Measurements from ENCODE around the gene STARD5.

The STARD5 gene

DNA sequence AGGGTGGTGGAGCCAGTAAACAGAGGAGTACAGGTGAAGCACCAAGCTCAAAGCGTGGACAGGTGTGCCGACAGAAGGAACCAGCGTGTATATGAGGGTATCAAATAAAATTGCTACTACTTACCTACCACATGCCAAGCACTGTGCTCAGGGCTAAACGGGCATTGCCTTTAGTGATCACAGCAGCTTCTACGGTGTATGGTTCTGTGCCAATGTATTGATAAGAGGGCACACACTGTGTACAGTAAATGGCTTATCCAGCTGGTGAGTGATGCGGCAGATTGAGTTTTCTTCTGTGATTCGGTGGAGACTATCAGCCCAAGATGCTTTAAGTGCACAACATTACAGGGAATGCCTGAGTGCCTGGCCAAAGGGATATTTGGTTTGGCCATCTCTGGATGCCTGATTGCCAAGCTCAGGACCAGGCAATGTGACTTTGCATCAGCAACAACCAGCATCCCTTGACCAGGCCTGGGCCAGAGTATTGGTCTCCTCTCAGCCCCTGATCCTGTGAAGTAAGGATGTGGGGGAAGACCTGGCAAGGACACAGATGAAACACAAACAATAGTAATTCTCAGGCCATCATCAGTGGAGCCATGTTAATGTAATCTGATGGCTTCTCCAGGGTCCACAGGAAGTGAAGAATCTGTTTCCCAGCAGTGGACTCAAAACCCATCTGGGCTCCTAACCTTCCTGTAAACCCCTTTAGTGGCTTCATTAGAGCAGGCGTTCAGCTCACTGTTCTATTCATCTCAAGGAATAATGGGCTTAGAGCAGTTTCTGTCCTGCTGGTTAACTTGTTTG is 14.1 kb downstream of the STARD5 start:
- no peak for DNase-seq

DNA sequence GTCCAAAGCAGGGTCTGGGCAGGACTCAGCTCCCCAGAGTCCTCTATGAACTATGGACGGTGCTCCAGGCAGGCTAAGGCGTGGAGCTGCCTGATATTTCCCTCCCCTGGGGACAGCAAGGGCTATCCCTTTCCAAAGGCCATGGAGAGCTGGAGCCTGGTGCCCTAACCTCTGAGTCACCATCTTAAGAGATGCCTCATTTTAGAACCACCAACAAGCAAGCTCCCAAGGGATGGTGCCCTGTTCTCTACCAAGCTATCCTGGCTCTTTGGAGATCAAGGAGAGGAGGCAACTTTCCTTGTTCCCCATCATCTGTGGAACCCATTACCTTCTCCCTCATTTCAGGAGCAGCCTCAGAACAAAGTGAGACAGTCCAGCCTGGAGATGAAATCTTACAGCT is 15.7 kb downstream of the STARD5 start:
- DNase-seq = no peak

DNA sequence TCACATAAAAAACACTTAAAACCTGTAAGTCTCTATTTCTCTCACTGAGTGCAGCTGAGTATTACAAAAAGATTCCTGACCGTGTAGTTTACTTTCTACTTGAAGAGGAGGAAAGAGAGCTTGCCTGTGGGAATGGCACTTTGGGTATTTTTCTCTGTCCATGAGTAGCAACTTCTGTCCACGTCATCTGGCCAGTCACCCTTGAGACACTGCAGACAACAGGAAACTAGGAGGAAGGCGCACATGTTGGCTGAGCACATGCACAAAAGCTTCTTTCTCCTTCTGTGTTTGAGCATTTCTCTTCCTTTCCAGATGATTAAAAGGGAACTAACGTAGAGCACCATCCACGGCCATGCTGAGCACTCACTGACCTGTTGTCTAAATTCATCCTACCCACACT is 19.7 kb downstream of the STARD5 start:
- DNase-seq = no peak

DNA sequence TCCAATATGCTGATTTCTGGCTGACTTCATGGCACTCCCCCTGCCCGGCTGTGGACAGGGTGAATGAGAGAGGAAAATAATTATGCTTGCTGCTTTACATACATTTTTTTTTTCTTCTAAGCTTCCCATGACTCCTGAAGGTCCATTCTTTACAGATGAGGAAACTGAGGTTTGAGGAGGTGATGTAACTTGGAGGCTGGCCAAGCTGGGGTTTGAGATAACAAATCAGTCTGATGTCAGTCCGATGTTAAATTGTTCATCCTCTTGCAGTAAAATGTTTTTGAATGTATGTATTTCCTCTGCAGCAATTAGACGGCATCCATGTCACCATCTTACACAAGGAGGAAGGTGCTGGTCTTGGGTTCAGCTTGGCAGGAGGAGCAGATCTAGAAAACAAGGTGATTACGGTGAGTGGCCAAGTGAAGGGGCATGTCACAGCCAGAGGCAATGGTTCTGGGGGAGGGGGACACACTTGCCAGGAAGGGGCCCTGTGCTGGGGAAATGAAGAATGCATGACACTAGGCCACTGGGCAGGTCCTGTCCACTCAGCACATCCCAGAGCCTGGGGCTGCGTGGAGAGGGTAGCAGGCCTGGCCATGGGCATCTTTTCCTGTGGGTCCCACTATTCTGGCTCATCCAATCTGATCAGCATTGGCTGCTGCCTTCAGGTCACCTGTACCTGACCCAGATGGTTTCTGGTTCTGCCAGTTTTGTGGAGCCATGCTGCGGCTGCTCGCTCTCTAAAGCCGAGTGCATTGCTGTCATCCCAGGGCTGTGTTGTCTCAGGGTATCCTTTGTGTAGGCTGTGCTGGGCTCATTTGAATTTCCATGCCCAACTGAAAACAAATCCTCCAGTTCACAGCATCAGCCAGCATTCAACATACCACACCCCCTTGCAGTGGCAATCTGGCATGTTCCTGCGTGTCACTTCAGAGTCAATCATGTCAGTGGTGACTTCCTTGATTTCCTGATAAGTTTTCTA is 20.4 kb downstream of the STARD5 start:
- no peak for DNase-seq

DNA sequence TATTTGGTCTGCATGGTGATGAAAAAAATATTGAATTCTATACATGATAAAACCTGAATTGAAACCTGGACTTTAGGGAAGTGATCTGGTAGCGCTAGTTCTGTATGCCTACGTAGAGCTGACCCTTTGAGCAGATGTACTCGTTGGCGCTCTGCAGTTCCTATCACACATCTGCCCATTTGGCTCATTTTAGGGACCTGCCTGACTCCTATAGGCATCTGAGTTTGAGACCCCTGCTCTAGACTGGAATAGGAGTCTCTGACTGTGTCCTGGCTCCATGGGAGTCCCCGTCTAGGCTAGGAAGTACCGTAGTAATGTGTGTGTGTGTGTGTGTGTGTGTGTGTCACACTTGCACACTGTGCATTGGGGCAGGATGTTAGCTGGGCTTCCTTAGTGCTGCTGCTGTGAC is 21.2 kb downstream of the STARD5 start:
- DNase-seq = no peak

DNA sequence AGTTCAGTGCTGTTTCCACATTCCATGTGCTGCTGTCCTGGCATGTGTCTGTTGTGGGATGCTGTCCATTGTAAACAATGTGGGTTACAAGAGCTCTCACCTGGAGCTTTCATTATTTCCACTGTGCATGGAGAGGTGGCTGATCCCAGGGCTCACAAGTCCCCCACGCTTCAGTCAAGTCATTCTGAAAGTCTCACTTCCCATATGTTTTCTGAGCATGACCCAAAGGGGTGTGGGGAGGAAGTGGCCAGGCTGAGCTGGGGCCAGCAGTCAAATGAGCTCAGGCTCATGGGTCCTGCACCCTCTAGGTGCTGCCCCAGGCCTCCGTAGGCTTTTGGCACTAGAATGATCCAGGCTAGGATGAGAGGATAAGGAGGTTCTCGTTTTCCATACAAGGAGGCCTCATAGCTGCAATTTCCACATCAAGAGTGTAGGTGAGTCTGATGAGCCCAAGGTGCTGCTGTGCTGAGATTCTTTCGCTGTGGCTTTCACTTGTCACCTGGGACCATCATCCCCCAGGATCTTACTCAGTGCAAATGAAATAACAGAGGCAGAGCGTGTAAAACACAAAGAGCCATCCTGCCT is 22.0 kb downstream of the STARD5 start:
- DNase-seq = no peak

DNA sequence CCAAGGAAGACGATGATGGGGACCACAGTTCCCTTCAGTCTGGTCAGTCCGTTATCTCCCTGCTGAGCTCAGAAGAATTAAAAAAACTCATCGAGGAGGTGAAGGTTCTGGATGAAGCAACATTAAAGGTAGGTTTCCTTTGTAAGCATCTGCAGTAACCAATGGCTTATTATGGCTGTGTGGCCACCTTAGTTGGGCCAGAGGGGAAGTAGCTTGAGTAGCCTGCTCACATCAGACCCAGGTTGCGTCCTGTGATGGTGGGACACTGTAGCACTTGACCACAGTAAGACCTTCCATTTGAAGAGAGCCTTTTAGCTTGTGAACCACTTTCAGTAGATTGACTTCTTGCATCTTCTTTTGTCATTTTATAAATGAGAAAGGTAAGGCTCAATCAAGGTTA is 22.6 kb downstream of the STARD5 start:
- no peak for DNase-seq

DNA sequence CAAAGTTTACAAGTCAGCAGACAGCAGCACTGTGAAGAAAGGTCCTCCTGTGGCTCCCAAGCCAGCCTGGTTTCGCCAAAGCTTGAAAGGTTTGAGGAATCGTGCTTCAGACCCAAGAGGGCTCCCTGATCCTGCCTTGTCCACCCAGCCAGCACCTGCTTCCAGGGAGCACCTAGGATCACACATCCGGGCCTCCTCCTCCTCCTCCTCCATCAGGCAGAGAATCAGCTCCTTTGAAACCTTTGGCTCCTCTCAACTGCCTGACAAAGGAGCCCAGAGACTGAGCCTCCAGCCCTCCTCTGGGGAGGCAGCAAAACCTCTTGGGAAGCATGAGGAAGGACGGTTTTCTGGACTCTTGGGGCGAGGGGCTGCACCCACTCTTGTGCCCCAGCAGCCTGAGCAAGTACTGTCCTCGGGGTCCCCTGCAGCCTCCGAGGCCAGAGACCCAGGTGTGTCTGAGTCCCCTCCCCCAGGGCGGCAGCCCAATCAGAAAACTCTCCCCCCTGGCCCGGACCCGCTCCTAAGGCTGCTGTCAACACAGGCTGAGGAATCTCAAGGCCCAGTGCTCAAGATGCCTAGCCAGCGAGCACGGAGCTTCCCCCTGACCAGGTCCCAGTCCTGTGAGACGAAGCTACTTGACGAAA is 24.2 kb downstream of the STARD5 start:
- DNase-seq = no peak

DNA sequence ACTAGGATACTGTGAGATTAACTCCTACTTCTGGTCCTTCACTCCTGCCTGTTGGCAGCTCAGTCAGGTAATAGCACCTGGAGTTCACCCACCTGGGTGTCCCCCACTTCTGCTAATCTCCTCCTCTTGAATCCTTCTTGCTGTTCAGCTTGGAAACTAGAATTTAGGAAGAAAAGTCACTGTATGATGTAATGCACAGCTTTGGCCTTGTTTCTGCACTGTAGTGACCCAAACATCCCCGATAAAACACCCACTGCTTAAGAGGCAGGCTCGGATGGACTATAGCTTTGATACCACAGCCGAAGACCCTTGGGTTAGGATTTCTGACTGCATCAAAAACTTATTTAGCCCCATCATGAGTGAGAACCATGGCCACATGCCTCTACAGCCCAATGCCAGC is 24.8 kb downstream of the STARD5 start:
- DNase-seq = no peak

DNA sequence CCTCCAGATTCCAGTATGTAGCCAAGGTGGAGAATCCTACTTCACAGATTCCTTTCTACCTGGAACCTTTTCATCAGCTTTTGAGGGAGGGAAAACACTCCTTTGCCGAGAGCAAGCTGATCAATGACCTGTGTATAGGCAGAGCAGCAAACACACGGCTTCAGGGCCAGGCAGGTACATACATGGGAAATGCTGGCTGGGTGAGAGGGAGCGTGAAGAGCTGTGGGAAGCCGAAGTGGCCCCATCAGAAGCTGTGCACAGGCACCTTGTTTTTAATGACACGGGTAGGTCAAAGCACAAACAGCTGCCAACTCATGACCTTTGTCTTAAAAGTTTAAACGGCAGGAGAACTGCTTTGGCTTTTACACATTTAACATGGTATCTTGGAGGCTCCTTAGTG is 25.3 kb downstream of the STARD5 start:
- DNase-seq = no peak

DNA sequence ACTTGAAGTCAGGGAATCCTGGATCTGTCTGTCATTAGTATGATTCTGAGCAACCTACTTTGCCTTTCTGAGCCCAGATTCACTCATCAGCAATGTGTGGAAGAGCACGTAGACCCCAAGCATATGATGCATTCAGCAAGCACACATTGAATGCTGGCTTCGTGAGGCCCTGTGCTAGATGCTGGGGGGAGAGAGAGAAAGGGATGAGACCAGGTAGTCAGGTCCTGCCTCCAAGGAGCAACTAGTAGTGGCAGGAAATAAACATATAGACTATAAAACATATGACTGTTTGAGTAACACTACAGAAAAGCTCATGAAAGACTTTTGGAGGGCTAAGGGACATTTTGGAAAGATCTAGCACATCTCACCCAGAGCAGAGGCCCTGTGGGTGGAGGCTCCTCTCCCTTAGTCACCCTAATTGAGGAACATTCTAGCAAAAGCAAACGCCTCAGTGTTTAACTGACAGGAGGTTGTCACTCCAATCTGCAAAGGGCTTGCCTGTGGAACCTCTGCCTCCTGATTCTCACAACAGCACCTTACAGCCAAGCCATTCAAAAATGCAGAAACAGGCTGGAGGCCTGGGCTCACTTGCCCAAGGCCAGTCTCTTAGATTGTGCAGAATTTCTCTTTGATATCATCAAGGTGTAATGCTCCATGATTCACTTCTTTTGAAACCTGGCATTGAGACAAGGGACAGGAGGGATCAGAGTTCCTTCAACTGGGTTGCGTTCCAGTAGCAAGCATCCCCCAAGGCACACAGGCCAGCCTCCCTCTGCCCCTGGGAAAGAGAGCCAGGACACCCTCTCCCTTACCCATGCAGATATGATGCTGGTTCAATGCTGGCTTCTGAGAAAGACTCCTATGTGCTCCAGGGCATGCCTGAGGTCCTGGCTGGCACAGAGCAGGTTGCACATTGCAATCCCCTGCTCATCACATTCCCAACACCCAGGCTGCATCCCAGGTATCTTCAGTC is 26.1 kb downstream of the STARD5 start:
- no peak for DNase-seq

DNA sequence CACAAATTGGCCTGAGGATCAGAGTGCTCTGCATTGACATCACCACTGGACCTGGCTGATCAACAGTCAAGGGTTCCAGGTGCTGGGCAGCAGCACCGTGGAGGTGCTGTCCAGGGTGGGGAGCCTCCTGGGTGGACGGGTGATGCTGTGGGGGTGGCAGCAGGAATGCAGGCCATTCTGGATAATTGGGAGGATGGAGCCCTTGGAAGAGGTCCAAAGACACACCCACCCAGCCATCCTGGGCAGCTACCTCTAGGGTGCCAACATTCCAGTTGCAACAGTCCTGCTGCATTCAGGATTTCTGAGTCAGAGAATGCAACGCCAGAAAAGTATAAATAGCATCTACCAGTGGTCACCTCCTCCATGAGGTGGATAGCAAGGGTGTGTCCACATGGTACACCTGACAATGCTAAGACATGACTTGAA is 26.8 kb downstream of the STARD5 start:
- DNase-seq = no peak

DNA sequence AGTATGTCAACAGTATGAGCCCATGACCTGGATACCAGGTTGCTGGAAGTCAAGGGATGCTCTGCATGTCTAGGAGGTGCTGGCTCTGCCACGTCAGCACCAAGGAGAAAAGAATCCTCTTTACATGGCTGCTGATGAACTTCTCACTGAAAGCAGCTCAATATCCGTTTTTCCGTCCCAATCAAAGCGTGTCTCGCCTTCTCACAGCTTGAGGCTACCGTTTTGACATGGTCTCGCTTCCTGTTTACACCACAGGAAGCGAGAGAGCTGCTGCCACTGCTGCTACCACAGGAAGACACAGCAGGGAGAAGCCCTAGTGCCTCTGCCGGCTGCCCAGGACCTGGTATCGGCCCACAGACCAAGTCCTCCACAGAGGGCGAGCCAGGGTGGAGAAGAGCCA is 27.3 kb downstream of the STARD5 start:
- DNase-seq = no peak

DNA sequence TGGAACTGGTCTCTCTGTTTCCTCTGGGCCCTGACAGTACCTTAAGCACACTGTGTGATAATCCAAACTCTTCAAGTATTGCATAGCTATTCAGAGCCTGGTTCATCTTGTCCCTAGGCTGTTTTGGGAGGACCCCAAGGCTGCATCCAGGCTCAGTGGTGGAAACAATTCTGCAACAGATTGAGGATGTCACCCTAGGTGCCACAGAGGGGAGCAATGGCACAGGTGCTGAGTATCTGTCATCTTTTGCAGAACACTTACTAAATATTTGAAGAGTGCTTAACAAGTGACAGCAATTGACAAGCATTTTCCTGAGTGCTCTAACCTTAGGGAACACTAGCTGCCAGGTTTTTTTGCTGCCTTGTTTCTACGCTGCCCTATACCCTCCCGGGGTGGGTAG is 27.8 kb downstream of the STARD5 start:
- DNase-seq = no peak

DNA sequence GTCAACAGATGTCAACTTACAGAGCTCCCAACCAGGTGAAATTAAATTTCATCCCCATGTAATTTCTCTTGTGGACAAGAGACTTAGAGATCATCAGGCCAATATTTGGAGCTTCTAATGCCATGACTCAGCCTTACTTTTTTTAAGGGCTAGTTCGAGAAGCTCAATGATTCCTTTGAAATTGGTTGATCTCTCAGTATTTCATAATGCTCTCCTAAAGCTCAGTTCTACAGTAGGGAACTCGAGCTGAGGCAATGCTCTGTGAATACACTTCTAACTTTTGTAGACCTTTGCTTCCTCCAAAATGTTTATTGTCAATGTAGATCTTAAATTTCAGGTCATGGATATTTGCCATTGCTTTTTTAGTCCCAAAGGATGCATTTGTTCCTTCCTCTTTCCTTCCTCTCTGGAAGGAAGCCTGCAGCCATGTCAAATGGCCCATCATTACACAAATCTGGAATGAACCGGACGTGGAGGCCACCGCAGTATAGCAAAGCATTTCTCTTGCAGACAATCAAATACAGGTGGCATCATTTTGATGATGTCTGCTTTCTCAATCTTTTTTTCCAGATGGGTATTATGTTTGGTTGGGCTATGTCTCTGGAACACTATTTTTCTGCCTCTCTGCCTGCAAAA is 28.3 kb downstream of the STARD5 start:
- DNase-seq = no peak

DNA sequence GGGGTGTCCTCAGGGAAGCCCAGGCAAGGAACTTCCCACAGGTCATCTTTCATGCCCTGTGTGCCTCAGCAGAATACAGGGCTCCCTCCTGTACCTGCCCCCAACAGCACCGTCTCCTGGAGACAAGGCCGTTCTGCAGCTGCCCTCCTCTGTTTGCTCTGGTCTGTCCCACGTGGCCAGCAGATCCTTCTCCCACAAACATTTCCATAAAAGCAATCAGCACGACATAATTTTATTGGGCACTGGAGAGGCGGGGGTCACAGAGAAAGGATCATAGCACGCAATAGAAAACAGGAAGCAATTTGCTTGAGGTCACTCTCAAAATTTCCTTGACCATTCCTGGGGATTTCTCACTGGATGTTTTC is 29.4 kb downstream of the STARD5 start:
- no peak for DNase-seq

DNA sequence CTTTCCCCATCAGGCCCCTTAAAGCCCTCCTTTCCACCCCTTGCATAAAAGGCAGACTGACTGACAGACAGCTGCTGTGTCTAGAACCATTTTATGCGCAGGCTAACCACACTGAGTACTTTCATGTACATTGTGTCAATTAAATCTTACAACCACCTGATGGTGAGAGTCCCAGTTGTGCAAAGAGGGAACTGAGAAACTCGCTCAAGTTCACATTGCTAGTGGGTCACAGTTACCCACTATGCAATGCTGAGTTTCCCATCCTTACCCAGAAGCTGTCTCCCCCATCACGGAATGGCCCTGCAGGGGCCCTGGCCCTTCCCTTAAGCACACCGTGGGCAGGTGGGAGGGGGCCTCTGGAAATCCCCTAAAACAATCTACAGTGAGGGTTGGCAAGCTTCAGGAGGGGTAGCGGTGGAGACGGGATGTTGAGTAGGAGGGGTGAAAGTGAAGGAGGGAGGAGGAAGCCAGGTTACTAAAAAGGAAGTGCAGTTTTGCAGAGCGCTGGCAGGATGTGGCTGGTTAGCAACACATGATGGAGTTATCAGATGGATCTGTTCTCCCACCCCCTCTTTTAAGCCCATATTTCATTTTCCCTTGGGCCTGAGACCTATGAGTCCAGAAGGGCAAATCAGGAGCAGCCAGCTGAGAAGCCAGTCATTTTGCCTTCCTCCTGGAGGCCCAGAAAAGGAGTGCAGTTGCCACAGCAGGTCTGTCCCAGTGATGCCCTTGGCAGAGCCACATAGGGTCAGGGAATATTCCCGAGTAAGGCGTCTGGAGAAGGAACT is 30.0 kb downstream of the STARD5 start:
- no peak for DNase-seq

DNA sequence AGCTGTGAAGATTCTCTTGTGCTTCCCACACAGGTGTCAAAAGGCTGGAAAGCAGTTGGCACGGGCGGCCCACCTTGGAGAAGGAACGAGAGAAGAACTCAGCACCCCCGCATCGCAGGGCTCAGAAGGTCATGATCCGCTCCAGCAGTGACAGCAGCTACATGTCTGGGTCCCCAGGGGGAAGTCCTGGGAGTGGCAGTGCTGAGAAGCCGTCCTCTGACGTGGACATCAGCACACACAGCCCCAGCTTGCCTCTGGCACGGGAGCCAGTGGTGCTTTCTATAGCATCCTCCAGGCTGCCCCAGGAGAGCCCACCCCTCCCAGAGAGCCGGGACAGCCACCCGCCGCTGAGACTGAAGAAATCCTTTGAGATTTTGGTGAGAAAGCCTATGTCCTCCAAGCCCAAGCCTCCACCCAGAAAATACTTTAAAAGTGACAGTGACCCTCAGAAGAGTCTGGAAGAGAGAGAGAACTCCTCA is 31.4 kb downstream of the STARD5 start:
- DNase-seq = no peak

DNA sequence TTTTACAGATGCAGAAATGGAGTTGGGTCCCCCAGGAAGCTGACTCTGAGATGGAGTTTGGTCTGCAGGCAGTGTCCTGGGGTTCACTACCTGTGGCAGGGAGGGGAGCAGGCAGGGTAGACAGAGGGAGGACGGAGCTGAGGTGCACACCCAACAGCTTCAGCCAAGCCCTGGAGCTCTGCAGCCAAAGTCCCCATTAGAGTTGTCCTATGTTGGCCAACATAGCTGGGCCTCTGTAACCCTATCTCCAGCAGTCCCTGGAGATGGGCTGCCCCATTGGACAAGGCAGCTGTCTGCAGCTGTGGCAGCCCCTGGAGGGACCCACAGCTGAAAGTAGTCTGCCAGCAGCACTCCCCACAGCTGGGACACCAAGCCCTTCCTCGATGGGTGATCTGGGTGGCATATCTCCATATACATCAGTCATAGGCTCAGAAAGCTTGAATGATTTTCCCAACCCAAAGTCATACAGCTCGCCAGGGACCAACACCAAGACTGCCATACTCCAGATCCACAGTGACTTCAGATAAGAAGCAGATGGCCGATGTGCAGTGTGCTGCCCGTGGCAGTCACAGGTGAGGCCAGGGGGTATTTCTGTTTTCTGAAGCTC is 31.9 kb downstream of the STARD5 start:
- no peak for DNase-seq

DNA sequence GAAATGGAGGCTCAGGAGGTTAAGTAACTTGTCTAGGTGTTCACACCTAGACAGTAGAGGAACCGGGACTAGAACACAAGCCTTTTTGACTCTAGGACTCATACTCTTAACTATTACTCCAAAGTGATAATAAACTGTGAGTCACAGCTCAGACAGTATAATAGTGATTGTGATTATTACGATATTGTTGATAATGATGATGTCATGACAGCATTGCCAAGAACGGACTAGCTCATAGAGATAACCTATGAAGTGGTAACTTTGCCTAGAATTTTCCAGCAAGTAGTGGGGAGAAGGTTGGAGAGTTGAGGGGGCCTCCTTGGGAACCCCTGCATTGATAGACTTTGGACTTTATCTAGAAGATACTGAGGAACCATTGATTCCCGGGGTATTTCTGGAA is 34.0 kb downstream of the STARD5 start:
- DNase-seq = no peak

All from DMS 273 treated with DMSO at 0.1 percent for 48 hours (cell line).